GM18502 (cell line): ENCODE measurements around the gene ITGAV.
A peak's percentile ranks its signal among the peaks of the same experiment; 100 is the strongest.

Experiments
- ATAC-seq: cut with Tn5 transposase; IDR thresholded peaks from one replicate; pipeline ENCODE4 v1.9.1; 2021; ENCODE audit warnings: mild to moderate bottlenecking; ENCODE audit not compliant: unreplicated experiment, poor library complexity

ITGAV gene

DNA sequence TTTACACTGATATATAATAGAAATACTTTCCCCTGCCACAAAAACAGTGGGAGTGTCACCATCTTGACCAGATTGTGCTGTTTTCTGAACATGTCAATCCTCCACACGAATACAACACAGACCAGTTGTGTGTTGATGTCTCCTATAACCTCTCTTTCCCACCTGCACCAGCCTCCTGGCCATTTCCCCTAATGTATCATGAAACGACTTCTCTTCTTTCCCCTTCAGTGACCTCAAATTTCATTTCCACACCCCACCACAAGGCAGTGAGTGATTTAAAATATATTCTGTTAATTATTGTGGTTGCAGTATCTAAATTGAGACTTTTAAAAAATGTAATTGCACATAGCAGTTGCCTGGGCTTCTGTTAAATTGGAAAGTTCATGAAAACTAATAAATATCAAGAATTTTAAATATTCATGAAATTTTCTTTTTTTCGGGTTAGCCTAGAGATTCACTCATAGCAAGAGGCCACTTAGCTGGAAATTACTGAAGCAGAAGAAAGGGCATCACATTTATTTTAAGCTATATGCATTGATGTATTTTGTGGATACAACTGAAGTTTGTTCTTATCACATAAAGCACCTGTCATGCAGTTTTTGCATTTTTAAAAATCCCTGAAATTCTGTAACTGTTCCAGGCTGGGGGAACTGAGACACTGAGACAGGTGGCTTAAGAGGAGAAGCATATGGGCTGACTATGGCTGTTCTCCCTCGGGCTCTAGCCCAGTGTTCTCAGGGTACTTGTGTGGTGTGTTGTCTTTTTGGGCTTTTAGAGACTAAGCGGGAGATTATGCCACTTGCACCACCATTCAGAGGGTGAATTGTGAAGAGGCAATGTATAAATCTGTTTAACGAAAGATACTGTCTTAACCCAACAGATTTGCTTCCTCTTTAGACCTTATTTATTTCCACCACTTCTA lies 119.9 kb downstream of the ITGAV start:
- peak; percentile 69 for ATAC-seq

DNA sequence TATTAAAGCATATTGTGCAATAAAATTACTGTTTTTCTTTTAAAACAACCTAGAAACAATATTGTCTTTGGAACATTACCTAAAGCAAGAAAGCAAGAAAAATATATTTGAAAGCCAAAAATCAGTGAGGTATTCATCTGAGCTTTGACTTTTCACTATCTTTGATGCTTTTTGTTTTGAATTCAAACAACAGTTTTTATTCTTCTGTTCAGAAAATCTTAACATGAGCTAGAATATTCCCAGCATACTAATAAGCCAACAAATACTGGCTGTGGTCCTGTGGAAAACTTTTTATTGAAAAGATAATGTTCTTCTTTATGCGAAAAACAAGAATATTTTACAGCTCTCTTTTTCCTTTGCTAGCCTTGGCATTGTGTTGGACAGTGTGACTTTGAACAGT lies 123.8 kb downstream of the ITGAV start:
- ATAC-seq: no peak

DNA sequence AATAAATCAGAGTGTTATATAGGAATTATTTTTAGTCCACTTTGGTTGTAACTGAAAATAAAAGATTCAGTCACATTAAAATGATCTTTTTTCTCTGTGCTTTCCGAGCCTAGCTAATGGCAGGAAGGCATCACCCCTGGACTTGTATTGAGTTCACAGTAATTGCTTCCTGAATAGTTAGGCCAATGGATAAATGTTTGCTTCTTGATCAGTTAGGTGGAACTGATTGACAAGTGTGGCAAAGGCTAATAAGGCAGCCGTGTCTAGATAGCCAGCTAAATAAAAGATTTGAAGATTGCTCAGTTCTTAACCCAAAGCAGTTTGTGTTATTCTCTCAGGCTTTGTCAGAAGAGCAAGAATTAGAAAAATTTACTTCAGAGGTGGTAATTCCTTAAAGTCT lies 124.8 kb downstream of the ITGAV start:
- ATAC-seq: no peak

DNA sequence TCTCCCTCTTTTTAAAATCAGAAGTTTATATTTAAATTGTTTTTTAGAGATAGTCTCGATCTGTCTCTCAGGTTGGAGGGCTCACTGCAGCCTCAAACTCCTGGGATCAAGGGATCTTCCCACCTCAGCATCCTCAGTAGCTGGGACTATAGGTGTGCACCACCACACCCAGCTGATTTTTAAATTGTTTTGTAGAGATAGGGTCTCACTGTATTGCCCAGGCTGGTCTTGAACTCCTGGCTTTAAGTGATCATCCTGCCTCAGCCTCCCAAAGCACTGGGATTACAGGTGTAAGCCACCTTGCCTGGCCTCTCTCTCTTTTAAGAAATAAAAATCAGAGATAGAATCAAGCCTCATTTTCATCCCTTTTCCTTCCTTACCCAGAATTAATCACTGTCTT lies 126.1 kb downstream of the ITGAV start:
- ATAC-seq: no peak

DNA sequence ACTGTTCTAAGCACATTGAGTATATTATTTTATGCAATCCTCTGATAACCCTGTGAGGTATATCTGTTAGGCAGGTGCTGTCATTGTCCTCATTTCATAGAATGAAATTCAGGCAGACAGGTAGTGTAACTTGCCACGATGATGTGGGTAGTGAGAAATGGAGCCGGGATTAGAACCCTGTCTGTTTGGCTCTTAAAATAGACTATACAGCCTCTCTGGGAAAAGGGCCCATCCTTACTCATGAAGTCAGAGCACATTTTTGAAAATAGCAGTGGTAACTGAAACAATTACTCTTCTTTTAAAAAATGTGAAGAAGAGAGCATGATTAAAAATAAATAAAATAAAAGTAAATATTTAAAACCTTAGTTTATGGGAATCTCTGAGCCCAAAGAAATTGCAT lies 127.0 kb downstream of the ITGAV start:
- no peak for ATAC-seq

DNA sequence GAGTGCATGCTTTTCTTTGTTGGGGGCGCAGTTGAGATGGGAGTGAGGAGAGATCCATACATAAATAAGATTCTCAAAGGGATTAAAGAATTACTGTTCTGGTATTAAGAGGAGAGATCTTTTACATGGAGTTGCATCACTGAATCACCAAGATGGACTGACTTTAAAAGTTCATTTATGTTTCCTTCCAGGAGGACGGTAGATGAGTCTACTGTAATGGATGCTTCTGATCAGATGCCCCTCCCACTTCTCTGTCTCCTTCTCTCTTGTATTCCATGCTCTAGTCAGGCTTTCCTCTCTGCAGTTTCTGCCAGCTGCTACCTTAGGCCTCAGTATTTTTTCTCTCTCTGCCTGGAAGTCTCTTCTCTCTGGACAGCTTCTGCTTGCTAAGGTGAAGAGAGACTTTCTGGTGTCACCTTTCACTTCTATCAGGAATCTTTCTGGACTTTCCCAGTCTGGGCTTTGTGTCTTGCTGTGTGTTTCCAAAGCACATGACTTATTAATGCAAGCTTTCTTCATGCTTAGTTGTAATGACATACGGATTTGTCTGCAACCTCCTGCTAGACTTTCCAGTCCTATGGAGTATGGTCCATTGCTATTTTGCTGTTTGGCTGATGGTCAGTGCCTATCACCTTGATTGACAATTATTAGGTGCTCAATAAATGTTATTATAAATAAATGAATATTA lies 127.6 kb downstream of the ITGAV start:
- no peak for ATAC-seq

DNA sequence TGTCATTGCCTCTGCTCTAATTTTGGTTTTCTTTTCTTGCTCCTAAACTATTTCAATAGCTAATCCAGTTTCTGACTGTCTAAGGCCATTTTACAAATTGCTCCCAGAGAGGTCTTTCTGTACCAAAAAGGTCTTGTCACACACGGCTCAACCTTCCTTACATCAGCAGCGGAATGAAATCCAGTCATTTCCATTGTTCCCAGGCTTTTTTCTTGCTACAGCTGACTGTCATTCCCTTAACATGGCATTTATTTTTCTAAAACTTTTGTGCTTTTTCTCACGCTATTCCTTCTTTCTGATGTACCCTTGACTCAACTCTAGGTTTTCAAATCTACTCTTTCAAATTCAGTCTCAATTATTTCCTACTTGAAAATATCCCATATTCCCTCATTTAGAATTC lies 128.3 kb downstream of the ITGAV start:
- no peak for ATAC-seq

DNA sequence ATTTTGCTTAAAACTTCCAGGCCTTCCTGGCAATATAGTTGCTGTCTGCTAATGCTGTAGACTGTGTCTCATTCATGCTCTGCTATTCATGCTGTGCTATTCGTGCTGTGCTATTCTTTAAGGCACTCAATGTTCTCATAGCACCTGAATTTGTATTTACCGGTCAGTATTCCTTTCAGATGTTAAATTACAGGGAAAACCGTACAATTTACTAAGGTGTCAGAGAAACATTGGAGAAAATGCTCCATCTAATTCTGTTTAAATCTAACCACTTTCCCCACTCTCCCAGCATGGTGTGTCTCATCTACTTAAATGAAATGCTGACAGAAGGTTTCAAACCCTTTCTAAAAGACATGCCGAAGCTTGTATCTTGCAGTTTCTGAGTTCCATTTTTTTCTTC lies 129.0 kb downstream of the ITGAV start:
- no peak for ATAC-seq

DNA sequence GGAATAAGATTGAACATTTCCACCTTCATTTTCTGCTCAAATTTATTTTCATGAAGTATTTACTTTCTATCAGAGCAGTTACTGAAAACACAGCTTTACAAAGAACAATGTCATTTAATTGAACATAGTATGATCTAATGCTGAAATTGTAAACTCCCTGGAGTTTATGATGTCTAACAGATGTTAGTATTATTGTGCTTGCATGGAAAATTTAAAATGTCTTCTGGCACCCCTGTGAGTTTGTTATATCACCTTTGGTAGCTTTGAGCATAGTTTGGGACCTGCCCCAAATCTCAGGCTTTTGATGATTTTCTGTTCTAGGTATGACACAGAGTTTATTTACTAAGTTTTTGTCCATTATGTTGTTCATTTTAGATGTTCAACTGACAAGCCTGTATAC lies 132.1 kb downstream of the ITGAV start:
- no peak for ATAC-seq

DNA sequence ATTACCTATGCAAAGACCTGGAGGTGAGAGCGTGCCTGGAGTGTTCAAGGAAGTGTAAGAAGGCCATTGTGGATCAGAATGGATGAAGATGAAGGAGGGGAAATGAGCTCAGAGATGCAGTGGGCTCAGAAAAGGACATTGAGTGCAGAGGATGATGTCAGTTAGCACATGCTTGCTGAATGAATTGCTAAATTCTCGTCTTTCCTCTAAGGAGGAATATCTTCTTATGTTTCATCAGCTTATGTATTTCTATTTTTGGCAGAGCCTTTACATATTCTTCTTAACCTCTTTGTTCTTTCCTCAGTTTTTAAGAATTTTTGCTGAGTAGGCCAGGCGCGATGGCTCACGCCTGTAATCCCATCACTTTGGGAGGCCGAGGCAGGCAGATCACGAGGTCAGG lies 134.9 kb downstream of the ITGAV start:
- ATAC-seq: no peak

DNA sequence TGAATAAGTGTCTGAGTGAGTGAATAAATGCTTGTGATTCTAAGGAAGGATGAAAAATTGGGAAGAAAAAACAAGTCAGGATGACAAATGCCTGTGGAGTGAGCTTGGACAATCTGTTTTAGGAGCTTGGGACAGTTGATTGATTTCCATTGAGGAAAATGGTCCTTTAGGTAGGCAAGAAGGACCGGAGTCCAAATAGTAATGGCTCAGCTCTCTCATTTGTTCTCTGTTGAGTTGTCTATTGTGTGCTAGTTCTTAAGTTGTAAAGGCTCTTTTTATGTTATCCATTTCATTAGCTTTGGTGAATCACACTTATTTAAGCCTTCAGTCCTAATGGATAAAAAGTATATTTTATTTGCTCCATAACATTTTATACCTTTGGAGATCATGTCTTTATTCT lies 135.9 kb downstream of the ITGAV start:
- ATAC-seq: no peak

DNA sequence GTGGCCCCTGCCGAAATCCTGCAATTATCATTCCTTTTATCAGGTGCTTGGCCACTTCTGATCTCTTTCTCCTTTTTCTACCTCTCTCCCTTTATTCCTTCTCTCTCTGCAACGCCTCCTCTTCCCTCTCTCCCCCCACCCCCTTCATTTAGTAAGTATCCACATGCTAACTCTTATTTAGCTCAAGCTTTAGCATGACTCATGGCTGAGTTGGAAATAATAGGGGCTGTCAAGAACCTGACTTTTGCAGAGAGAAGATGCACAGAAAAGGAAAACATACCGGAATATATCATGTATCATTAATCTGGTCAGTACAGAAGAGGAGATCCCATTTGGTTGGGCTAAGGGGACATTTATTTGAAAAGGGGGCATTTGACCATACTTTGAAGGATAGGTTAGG lies 137.1 kb downstream of the ITGAV start:
- no peak for ATAC-seq

DNA sequence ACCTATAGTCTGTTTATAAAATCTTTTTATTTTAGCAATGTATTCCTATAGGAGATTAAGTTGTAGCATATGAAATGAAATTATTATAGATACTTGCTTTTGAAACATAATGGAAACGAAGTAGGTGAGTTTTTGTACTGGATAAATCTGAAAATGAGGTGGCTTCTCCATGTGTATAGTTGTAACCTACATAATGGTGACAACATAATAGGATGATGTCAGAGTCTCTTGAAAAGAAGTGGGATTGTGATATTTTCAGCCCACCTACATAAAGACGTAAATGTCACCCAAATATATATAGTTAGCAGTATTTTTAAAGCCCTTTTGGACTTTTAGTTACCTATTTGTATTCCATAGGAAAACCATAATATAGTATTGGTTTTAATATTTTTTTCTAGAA lies 138.8 kb downstream of the ITGAV start:
- no peak for ATAC-seq
